Mesothelial cell of epicardium (in vitro differentiated cells): Measurements from ENCODE around the gene RNF223. TPM values are rescaled to one million over a fixed set of nuclear protein-coding genes. Genes with fewer than 3 reads are reported as not detected.

Experiments
- DNase-seq, 2 experiments: peaks; one replicate each; pipeline ENCODE4 v3.0.0; 2021; ENCODE audit warnings: low spot score in 2 of 2; ENCODE audit not compliant: unreplicated experiment in 2 of 2
- H3K27ac Mint-ChIP-seq: 2 replicates; pipeline ENCODE4 v1.8.0; 2021; ENCODE audit warnings: mixed read lengths
- H3K27me3 Mint-ChIP-seq: 2 replicates; pipeline ENCODE4 v1.8.0; 2021; ENCODE audit warnings: low read depth, mixed read lengths
- H3K36me3 Mint-ChIP-seq: 2 replicates; pipeline ENCODE4 v1.8.0; 2021; ENCODE audit warnings: mixed read lengths
- H3K4me1 Mint-ChIP-seq: 2 replicates; pipeline ENCODE4 v1.8.0; 2021; ENCODE audit warnings: mixed read lengths
- H3K4me3 Mint-ChIP-seq: 2 replicates; pipeline ENCODE4 v1.8.0; 2021; ENCODE audit warnings: mild to moderate bottlenecking, moderate library complexity, mixed read lengths
- H3K9me3 Mint-ChIP-seq: 2 replicates; pipeline ENCODE4 v1.8.0; 2021; ENCODE audit warnings: mixed read lengths
- CTCF ChIP-seq: fragments of 200-600 bp; sonication (generic); IDR thresholded peaks from one replicate; pipeline ENCODE4 v1.5.0; 2021; ENCODE audit warnings: antibody characterized with exemption; ENCODE audit not compliant: unreplicated experiment
- total RNA-seq: library from RNA; stranded (reverse); gene quantifications from 3 replicates; pipeline ENCODE4 v1.2.1, GENCODE V29; 2021

RNF223 gene
- total RNA-seq, 1 donor from 2014 or later: 0.27 TPM

- TF ChIP-seq CTCF: no peak
- H3K4me1 Mint-ChIP-seq: no peaks in the 10 kb centered on the region
- H3K36me3 Mint-ChIP-seq: peaks cover 22% of the 10 kb centered on the region
- DNase-seq: no peak
- H3K27me3 Mint-ChIP-seq: peaks cover 3% of the 10 kb centered on the region
- H3K9me3 Mint-ChIP-seq: no peaks in the 10 kb centered on the region
- no peak overlapping the region for H3K4me3 Mint-ChIP-seq
- no peak overlapping the region for H3K27ac Mint-ChIP-seq
Measured at GRCh38 chr1:1051127-1051810, 22.8 kb downstream of the RNF223 start.

- Mint-ChIP-seq H3K4me1 (no peaks in the 10 kb centered on the region), H3K36me3 (peaks cover 19% of the 10 kb centered on the region), H3K27me3 (no peaks in the 10 kb centered on the region), H3K9me3 (no peaks in the 10 kb centered on the region), H3K4me3 (no peak overlapping the region), H3K27ac (peak overlapping the region; percentile 34)
- DNase-seq: no peak
- no peak for TF ChIP-seq CTCF
Measured at GRCh38 chr1:1050577-1051052, 23.5 kb downstream of the RNF223 start.

DNA sequence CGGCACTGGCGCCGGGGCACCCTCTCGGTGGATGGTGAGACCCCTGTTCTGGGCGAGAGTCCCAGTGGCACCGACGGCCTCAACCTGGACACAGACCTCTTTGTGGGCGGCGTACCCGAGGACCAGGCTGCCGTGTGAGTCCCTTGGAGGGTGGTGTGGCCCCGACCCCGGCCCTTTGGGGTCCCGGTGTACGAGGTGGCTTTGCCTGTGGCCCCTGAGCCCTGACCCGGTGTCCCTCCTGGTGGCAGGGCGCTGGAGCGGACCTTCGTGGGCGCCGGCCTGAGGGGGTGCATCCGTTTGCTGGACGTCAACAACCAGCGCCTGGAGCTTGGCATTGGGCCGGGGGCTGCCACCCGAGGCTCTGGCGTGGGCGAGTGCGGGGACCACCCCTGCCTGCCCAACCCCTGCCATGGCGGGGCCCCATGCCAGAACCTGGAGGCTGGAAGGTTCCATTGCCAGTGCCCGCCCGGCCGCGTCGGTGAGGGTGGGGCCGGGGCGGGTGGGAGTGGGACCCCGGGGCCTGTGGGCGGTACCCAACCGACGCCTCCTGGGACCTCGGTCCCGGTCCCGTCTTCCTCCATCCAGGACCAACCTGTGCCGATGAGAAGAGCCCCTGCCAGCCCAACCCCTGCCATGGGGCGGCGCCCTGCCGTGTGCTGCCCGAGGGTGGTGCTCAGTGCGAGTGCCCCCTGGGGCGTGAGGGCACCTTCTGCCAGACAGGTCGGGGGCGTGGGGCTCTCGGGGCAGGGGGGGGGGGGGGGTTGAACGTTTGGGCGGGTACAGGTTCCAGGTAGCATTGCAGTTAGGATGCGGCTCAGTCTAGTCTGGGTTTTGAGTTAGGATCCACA lies 24.6 kb downstream of the RNF223 start:
- Mint-ChIP-seq H3K36me3 (peaks cover 21% of the 10 kb centered on the region), H3K27ac (no peak overlapping the region), H3K4me3 (no peak overlapping the region), H3K4me1 (no peaks in the 10 kb centered on the region), H3K9me3 (no peaks in the 10 kb centered on the region), H3K27me3 (no peaks in the 10 kb centered on the region)
- DNase-seq: no peak
- TF ChIP-seq CTCF: no peak

GRCh38 chr1:1048765-1049164 lies 25.3 kb downstream of the RNF223 start:
- Mint-ChIP-seq H3K4me1 (no peaks in the 10 kb centered on the region), H3K9me3 (no peaks in the 10 kb centered on the region), H3K27me3 (no peaks in the 10 kb centered on the region), H3K4me3 (no peak overlapping the region), H3K36me3 (peaks cover 22% of the 10 kb centered on the region), H3K27ac (no peak overlapping the region)
- TF ChIP-seq CTCF: no peak
- no peak for DNase-seq

DNA sequence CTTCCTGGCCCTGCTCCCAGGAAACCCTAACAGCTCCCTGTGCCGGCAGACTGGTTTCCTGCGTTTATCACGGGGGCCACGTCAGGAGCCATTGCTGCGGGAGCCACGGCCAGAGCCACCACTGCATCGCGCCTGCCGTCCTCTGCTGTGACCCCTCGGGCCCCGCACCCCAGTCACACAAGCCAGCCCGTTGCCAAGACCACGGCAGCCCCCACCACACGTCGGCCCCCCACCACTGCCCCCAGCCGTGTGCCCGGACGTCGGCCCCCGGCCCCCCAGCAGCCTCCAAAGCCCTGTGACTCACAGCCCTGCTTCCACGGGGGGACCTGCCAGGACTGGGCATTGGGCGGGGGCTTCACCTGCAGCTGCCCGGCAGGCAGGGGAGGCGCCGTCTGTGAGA lies 26.1 kb downstream of the RNF223 start:
- TF ChIP-seq CTCF: no peak
- DNase-seq: no peak

More for the DNA sequence above, 26.1 kb downstream of the RNF223 start:
- no peaks in the 10 kb centered on the region for H3K4me1 Mint-ChIP-seq
- no peaks in the 10 kb centered on the region for H3K27me3 Mint-ChIP-seq
- no peak overlapping the region for H3K4me3 Mint-ChIP-seq
- no peaks in the 10 kb centered on the region for H3K9me3 Mint-ChIP-seq
- H3K36me3 Mint-ChIP-seq: peaks cover 24% of the 10 kb centered on the region
- no peak overlapping the region for H3K27ac Mint-ChIP-seq
